K562 (cell line): ENCODE data around the gene TTC22. TPM values are rescaled to one million over a fixed set of nuclear protein-coding genes. Genes with fewer than 3 reads are reported as not detected.

Experiments
- ATF4 ChIP-seq: fragments of 450-650 bp; formaldehyde crosslinking; IDR thresholded peaks from 2 replicates; pipeline ENCODE4 v1.4.0; 2022; ENCODE audit warnings: mild to moderate bottlenecking, moderate library complexity
- ATF6 ChIP-seq: sonication (generic); formaldehyde crosslinking; IDR thresholded peaks from 2 replicates; pipeline ENCODE4 v1.4.0; 2020; ENCODE audit warnings: mild to moderate bottlenecking, missing genetic modification reagents
- BMI1 ChIP-seq: fragments of 150-350 bp; IDR thresholded peaks from 2 replicates; pipeline ENCODE4 v1.6.1; 2014; ENCODE audit warnings: low read length
- ELF2 ChIP-seq: fragments of 250-450 bp; sonication (Bioruptor Pico); IDR thresholded peaks from 2 replicates; pipeline ENCODE4 v1.5.0; 2021; ENCODE audit warnings: mild to moderate bottlenecking
- FOXK1 ChIP-seq: sonication (generic); formaldehyde crosslinking; IDR thresholded peaks from 2 replicates; pipeline ENCODE4 v1.8.0; 2022; ENCODE audit warnings: missing genetic modification reagents, mild to moderate bottlenecking, borderline replicate concordance
- GABPB2 ChIP-seq: fragments of 250-450 bp; sonication (Bioruptor Pico); conservative IDR thresholded peaks from 2 replicates; pipeline ENCODE4 v1.5.1; 2021; ENCODE audit warnings: mild to moderate bottlenecking
- MAFK ChIP-seq: IDR thresholded peaks from 2 replicates; pipeline ENCODE4 v1.6.1; 2011; ENCODE audit warnings: low read length, improper control_type of control experiment
- MEIS2 ChIP-seq: fragments of 450-650 bp; IDR thresholded peaks from 2 replicates; pipeline ENCODE4 v1.6.1; 2014; ENCODE audit warnings: mild to moderate bottlenecking; ENCODE audit not compliant: partially characterized antibody
- MXD1 ChIP-seq: fragments of 250-450 bp; sonication (Bioruptor Pico); IDR thresholded peaks from 2 replicates; pipeline ENCODE4 v1.8.0; 2021; ENCODE audit warnings: borderline replicate concordance, mild to moderate bottlenecking, moderate library complexity; ENCODE audit not compliant: poor library complexity, severe bottlenecking
- NFE2L1 ChIP-seq: fragments of 450-650 bp; IDR thresholded peaks from 2 replicates; pipeline ENCODE4 v1.6.1; 2016; ENCODE audit warnings: missing genetic modification characterization, low read depth, mild to moderate bottlenecking, missing compliant biosample characterization, moderate library complexity, borderline replicate concordance
- PHF21A ChIP-seq: fragments of 450-650 bp; IDR thresholded peaks from 2 replicates; pipeline ENCODE4 v1.6.1; 2017; ENCODE audit warnings: low read depth, borderline replicate concordance
- PHTF2 ChIP-seq: fragments of 250-450 bp; sonication (Bioruptor Pico); IDR thresholded peaks from 2 replicates; pipeline ENCODE4 v1.5.0; 2021; ENCODE audit warnings: mild to moderate bottlenecking
- POLR3A ChIP-seq: IDR thresholded peaks from 2 replicates; pipeline ENCODE4 v1.6.1; 2011; ENCODE audit warnings: borderline replicate concordance, mild to moderate bottlenecking, moderate library complexity; ENCODE audit not compliant: insufficient read length, insufficient read depth; ENCODE audit errors: extremely low read depth
- SIRT6 ChIP-seq: IDR thresholded peaks from one replicate; pipeline ENCODE4 v1.6.1; 2012; ENCODE audit warnings: low read depth, mild to moderate bottlenecking, control low read depth, inconsistent platforms, low read length, moderate library complexity
- STAG1 ChIP-seq: sonication (generic); formaldehyde crosslinking; IDR thresholded peaks from 2 replicates; pipeline ENCODE4 v1.5.0; 2020; ENCODE audit warnings: missing genetic modification reagents, borderline replicate concordance
- UBTF ChIP-seq, 2 experiments: IDR thresholded peaks; 2 replicates each; pipeline ENCODE4 v1.6.1; 2012; ENCODE audit warnings: improper control_type of control experiment in 2 of 2, low read depth in 2 of 2, low read length in 2 of 2, borderline replicate concordance in 1 of 2
- ZNF239 ChIP-seq: fragments of 250-450 bp; sonication (Bioruptor Pico); IDR thresholded peaks from 2 replicates; pipeline ENCODE4 v1.4.0; 2020; ENCODE audit warnings: mild to moderate bottlenecking
- ZNF280A ChIP-seq: fragments of 450-650 bp; IDR thresholded peaks from 2 replicates; pipeline ENCODE4 v1.6.1; 2018; ENCODE audit warnings: mild to moderate bottlenecking, low read depth; ENCODE audit not compliant: partially characterized antibody
- polyA plus RNA-seq, 8 experiments: library from polyadenylated mRNA; depleted of rRNA in 4 of 8; stranded (reverse) in 5 of 8; unstranded in 3 of 8; fragments of >200 nt; fragmentation: Nextera tagmentation in 2 of 8; fragmentation: Illumina TruSeq in 1 of 8; extraction: Ambion mirVana in 2 of 8; extraction: Trizol in 1 of 8; gene quantifications; 2 replicates each; pipeline versions ENCODE4 v1.2.1 to v1.2.3, GENCODE V29; 2011 to 2014; ENCODE audit warnings: inconsistent platforms in 1 of 8, missing spikeins in 1 of 8
- total RNA-seq, 7 experiments: library from RNA; depleted of rRNA in 6 of 7; stranded (reverse); fragments of >200 nt in 6 of 7; fragmentation: Illumina TruSeq in 2 of 7; extraction: Trizol in 2 of 7; gene quantifications; 2 replicates each; pipeline versions ENCODE4 v1.2.1 to v1.2.3, GENCODE V29; 2011 to 2021; ENCODE audit warnings: low replicate concordance in 1 of 7

The TTC22 gene
- total and polyA plus RNA-seq, 9 of the 15 experiments (the other 6 are each of a cell fraction or from before 2014, with no cell fraction given), result 0.07 TPM; not detected in 8

GRCh38 chr1:54810153-54810942, 9.2 kb upstream of the TTC22 start (continued):
- no peak for TF ChIP-seq ATF6 (CRISPR knock-in tag)
- TF ChIP-seq STAG1 (CRISPR knock-in tag), result peak; percentile 98
- no peak for TF ChIP-seq PHF21A
- TF ChIP-seq MAFK, result no peak
- TF ChIP-seq POLR3A, result no peak
- TF ChIP-seq NFE2L1, result no peak
- no peak for TF ChIP-seq PHTF2
- no peak for TF ChIP-seq MEIS2
- TF ChIP-seq FOXK1 (CRISPR knock-in tag), result no peak
- no peak for TF ChIP-seq MXD1 (CRISPR knock-in tag)
- TF ChIP-seq ZNF280A, result no peak
- no peak for TF ChIP-seq ATF4 (CRISPR knock-in tag)
- TF ChIP-seq ZNF239 (CRISPR knock-in tag), result no peak
- 0 out of 4 replicates have a peak, but pooled peaks of 1 of the 2 experiments have one; percentile 28 for TF ChIP-seq UBTF (IDR thresholded peaks at IDR 0.05; ENCODE audit: borderline replicate concordance in 1 of 2, low read depth in 2 of 2, low read length in 2 of 2)
- no peak for TF ChIP-seq GABPB2
- no peak for TF ChIP-seq SIRT6
- TF ChIP-seq BMI1, result no peak
- no peak for TF ChIP-seq ELF2 (CRISPR knock-in tag)
